Measurements from ENCODE around the gene SESN1.

Gene SESN1

DNA sequence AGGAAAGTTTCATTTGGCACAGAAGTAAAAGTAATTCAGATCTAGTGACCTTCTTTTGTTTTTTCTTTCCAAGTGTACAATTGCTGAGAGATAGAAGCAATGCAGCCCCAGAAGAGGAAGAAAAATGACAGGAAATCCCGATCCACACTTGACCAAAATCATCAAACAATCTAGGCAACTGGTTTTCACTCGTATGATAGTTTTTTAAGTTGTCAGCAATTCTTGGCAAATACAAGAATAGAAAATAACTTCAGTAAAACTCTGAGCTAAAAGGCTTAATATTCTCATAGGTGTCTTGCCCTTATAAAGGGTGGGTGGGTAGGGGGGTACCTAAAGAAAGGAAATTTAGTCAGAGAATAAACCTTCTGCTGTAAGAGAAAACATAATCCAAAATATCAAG lies 36.0 kb downstream of the SESN1 start:
- DNase-seq: no peak

GRCh38 chr6:109056661-109057060 lies 38.0 kb downstream of the SESN1 start:
- no peak for DNase-seq

- DNase-seq: no peak
Observed at GRCh38 chr6:109055771-109056235, 38.8 kb downstream of the SESN1 start.

DNA sequence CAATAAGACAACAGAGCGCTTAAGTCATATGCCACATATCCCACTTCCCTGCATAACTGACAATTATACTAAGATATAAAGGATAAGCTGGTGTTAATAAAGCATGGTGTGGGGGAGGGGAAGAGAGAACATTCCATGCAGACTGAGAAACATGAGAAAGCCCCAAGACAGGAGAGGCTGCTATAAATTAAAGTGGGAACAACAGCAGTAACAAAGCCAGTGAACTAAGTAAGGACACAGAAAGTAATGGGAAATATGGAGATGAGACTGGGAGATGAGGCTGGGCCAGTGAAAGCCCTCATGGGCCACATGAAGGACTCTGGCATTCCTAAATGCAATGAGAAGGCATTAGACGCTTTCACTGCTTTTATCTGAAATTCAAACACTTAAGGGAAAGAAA lies 41.3 kb downstream of the SESN1 start:
- DNase-seq: no peak

GRCh38 chr6:109052852-109053251 lies 41.8 kb downstream of the SESN1 start:
- DNase-seq: no peak

DNA sequence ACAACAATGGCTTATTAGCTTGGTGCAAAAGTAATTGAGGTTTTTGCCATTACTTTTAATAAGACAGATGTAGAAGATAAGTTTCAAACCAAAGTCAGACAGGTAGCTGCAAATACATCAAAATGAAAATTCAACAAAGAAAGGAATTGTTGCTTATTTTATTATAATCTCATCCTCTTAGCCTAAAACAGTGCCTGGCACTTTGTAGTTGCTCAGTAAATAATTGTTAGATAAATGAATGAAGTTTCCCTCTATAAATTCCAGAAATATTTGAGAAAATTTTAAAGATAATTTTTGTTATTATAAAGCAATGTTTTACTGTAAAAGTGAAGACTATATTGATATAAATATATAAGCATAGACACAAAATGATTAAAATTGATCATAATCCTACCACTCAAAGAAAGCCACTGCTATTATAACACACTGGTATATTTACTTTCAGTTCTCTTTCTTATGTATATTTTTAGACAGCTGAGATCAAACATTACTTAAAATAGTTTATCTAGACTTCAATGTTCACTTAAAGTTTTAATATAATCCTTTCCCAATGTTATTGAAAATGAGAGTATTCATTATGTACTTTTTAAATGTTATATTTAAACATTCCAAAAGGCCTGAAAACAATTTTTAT lies 42.5 kb downstream of the SESN1 start:
- no peak for DNase-seq

GRCh38 chr6:109051301-109052017 lies 43.2 kb downstream of the SESN1 start:
- DNase-seq: no peak

DNA sequence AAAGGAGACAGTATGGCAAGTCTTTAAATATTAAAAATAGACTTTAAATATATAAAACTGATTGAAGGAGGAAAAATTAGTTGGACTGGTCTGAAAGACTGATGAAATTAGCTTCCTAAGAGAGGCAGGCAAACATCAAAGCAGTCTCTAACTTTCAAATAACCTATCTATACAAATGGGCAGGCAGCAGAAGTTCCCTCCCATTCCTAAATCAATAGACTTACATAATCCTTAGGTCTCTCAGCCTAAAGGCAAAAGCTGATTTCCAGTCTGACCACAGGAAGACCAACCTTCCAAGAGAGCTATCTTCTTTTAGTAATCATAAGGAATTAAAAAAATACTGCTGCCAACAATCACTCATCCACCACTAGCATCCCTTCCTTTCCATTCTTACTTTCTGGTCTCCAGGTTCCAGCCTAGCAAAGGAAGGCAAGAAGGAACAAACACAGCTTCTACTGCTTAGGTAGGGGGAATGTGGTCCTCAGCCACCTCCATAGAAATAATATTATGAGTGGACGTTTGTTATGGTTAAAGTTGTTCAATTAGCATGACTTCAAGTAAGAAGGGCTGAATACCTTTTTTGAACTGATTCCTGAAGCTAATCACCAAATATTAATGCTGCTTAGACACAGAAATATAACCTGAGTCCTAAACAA lies 44.1 kb downstream of the SESN1 start:
- DNase-seq: no peak

- no peak for DNase-seq
Observed at GRCh38 chr6:109050012-109050411, 44.6 kb downstream of the SESN1 start.

GRCh38 chr6:109048670-109049415 lies 45.8 kb downstream of the SESN1 start:
- DNase-seq: no peak

DNA sequence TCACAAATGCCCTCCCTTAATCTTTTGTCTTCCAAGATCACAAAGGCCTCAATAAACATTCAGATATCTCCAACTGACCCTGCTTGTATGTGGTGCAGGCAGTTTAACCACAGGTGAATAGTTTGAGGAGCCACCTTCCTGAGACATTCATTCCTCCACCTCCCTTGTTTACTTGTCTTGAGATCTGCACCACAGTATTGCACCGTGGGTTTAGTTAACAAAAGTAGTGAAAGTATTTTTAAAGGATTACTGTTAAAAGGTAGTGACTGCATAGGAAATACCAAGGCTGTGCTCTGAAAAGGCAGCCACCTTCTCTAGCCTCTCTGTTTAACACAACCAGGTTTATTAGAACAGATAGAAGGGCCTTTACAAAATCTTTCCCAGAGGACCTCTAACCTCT lies 46.5 kb downstream of the SESN1 start:
- DNase-seq: no peak

DNA sequence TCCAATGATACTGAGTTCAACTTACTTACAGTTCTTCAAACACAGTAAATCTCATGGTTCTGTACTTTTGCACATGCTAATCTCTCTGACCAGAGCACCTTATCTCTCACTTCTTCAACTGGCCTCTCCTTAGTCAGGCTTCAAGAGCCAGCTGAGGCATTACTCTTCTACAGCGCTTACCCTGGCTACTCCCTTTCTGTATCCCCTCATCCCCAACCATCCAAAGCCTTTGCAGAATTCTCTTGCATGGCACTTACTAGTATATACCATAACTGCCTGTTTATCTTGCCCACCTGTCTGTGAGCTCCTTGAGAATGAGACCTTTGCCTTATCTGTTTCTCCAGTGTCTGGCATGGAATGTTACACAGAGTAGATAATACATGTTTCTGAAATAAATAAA lies 49.2 kb downstream of the SESN1 start:
- DNase-seq: no peak

- no peak for DNase-seq
Observed at GRCh38 chr6:109039795-109040194, 54.9 kb downstream of the SESN1 start.

DNA sequence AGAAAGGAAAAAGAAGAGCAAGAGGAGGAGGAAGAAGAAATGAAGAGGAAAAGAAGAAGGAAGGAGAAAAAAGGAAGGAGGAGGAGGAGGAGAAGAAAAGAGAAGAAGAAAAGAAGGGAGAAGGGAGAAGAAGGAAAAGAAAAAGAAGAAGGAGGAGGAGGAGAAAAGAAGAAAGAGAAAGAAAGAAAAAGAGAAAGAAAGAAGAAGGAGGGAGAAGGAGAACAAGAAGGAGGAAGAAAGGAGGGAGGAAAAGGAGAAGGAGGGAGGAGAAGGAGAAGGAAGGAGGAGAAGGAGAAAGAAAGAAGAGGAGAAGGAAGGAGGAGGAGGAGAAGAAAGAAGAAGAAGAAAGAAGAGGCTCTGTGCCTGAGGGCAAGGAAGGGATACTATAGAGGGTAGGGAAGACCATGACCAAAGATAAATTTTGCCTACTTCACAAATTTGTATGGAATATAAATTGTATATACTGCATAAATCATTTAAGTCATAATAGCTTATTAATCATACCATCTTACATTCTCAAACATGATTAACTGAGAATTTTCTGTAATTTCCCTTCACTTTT lies 55.7 kb downstream of the SESN1 start:
- no peak for DNase-seq

- DNase-seq: no peak
Observed at GRCh38 chr6:109036574-109037294, 57.9 kb downstream of the SESN1 start.

DNA sequence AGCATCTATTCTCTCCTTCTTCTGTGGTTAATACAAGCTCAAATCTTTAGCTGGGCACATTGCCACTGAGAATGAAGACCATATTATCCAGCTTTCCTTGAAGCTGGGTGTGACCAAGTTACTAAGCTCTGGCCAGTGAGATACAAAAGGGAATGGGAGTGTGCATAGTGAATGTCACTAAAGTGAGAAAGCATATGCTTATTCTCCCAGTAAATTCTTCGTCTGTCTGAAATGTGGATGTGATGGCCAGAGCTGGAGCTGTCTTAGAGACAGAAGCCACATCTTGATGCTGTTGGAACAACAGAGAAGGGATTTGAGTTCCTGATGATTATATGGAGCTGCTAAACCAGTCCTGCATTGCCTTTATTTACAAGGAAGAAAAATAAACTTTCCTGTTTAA lies 60.1 kb downstream of the SESN1 start:
- no peak for DNase-seq

- DNase-seq: no peak
Observed at GRCh38 chr6:109033655-109034054, 61.0 kb downstream of the SESN1 start.

DNA sequence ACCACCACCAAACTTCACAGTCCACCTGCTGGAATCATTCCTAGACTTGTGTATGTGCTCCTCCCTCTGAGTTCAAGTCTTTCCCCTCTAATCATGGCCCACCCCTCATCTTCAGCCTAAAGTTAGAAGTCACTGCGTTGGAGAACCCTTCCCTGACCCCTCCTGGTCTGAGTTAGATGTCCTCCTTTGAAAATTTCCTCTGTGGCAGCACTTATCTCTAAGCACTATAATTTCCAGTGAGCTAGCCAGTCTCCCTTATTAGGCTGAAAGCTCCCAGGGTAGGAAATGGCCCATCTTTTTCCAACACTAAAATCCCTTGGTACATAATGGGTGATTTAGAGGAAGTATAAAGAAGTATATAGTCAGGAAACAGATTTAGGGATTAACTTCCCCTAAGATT lies 63.2 kb downstream of the SESN1 start:
- no peak for DNase-seq

DNA sequence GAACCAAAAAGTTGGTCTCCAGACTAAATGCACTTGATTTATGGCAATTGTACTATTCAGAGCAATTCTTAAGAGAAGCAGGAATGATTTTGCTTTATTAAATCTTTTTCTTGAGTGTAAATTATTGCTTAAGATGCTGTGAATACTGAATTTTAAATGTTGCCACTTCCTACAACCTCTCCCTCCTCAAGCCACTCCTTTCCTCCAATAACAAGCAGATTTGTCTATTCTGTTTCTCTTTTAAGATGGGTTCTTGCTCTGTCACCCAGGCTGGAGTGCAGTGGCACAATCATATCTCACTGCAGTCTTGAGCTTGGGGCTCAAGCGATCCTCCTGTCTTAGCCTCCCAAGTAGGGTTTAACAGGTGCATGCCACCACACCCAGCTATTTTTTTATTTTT lies 65.3 kb downstream of the SESN1 start:
- DNase-seq: no peak

DNA sequence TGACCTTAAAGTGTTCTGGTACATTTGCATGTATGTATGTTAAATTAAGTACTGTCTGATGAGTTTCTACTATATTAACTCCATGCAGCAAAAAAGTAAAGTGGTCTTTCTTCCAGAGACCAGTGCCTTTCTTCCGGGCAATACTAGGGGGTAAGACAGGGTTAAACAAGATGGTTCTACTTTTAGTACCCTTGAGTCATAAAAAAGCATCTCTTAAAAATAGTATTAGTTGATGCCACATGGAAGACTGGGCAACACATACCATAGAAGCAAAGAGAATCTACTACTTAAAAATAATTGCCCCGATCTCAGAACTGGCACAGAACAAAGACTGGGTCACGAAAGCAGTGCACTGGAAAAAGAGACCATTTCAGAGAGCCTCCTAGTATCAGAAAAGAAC lies 66.2 kb downstream of the SESN1 start:
- no peak for DNase-seq

DNA sequence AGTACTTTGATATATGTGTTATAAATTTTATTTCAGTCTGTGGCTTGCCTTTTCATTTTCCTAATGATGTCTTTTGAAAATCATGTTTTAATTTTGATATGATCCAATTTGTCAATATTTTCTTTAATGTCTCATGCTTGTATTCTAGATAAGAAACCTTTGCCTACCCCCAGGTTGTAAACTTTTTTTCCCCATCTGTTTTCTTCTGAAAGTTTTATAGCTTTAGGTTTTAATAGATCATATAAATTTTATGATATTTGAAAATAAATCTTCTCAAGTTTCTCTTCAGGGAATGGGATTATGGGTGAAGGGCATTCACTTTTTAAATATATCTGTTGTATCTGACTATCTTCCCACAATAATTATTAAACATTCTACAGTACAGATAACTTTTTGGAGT lies 66.7 kb downstream of the SESN1 start:
- no peak for DNase-seq

- no peak for DNase-seq
Observed at GRCh38 chr6:109025639-109026038, 69.0 kb downstream of the SESN1 start.

- no peak for DNase-seq
Observed at GRCh38 chr6:109024784-109025183, 69.9 kb downstream of the SESN1 start.
